SK-N-SH (cell line): ENCODE data around the gene ADGRL3. TPM values are rescaled to one million over a fixed set of nuclear protein-coding genes. Genes with fewer than 3 reads are reported as not detected.

Source experiments
- CTCF ChIA-PET: fragments of 300-600, 350-600 bp; formaldehyde crosslinking; extraction: SDS; loops from one replicate; lab custom pipeline; 2021; lab: Yijun Ruan, JAX
- POLR2A ChIA-PET: fragments of 350-600 bp; sonication (Branson Sonifier 250); formaldehyde crosslinking; extraction: SDS; loops from one replicate; lab custom pipeline; 2020; ENCODE audit warnings: antibody characterized with exemption, inconsistent platforms; lab: Yijun Ruan, JAX
- DNase-seq: peaks from one replicate; pipeline ENCODE4 v3.0.0; 2012
- H2AFZ ChIP-seq: fragments of 200-600 bp; sonication (generic); 2 replicates; pipeline ENCODE4 v1.8.1; 2016; ENCODE audit warnings: antibody characterized with exemption, mild to moderate bottlenecking, low read depth
- H3F3A ChIP-seq: fragments of 200-600 bp; sonication (generic); replicated peaks from 2 replicates; pipeline ENCODE3; 2016; ENCODE audit warnings: antibody characterized with exemption, mild to moderate bottlenecking; ENCODE audit not compliant: insufficient read depth
- H3K27ac ChIP-seq, 2 experiments: fragments of 200-500 bp in 1 of 2; fragments of 200-600 bp in 1 of 2; sonication (Bioruptor generic) in 1 of 2; sonication (generic), shearing (Covaris generic) in 1 of 2; 2 replicates each; pipeline versions ENCODE4 v1.5.1 to v1.6.1; 2014 to 2016; ENCODE audit warnings: low read depth in 2 of 2, inconsistent platforms in 1 of 2, low read length in 1 of 2, mild to moderate bottlenecking in 1 of 2, mixed read lengths in 1 of 2
- H3K27me3 ChIP-seq: fragments of 200-600 bp; sonication (generic), shearing (Covaris generic); 2 replicates; pipeline ENCODE4 v1.6.1; 2016; ENCODE audit warnings: mixed run types; ENCODE audit not compliant: insufficient read depth
- H3K36me3 ChIP-seq, 2 experiments: fragments of 200-500 bp in 1 of 2; fragments of 200-600 bp in 1 of 2; sonication (Bioruptor generic) in 1 of 2; sonication (generic) in 1 of 2; replicated peaks in 1 of 2; 2 replicates each; pipeline versions ENCODE3 to v1.5.1; 2014 to 2016; ENCODE audit warnings: low read length in 1 of 2, mild to moderate bottlenecking in 1 of 2; ENCODE audit not compliant: insufficient read depth in 2 of 2, control insufficient read depth in 1 of 2
- H3K4me1 ChIP-seq, 2 experiments: fragments of 200-500 bp in 1 of 2; fragments of 200-600 bp in 1 of 2; sonication (Bioruptor generic) in 1 of 2; sonication (generic), shearing (Covaris generic) in 1 of 2; 2 replicates each; pipeline versions ENCODE4 v1.5.1 to v1.6.1; 2014 to 2016; ENCODE audit warnings: low read depth in 1 of 2, low read length in 1 of 2, mixed run types in 1 of 2; ENCODE audit not compliant: insufficient read depth in 2 of 2, control insufficient read depth in 1 of 2
- H3K4me2 ChIP-seq: fragments of 200-600 bp; sonication (generic), shearing (Covaris generic); 2 replicates; pipeline ENCODE4 v1.6.1; 2017; ENCODE audit warnings: mixed run types
- H3K4me3 ChIP-seq, 2 experiments: fragments of 200-500 bp in 1 of 2; fragments of 200-600 bp in 1 of 2; sonication (Bioruptor generic) in 1 of 2; sonication (generic), shearing (Covaris generic) in 1 of 2; 2 replicates each; pipeline versions ENCODE4 v1.5.1 to v1.8.1; 2014 to 2016; ENCODE audit warnings: low read depth in 2 of 2, inconsistent platforms in 1 of 2, low read length in 1 of 2, mild to moderate bottlenecking in 1 of 2, mixed read lengths in 1 of 2, moderate library complexity in 1 of 2
- H3K79me2 ChIP-seq: fragments of 200-600 bp; sonication (generic); 2 replicates; pipeline ENCODE4 v1.8.1; 2017; ENCODE audit warnings: mild to moderate bottlenecking; ENCODE audit not compliant: insufficient read depth
- H3K9ac ChIP-seq: fragments of 200-600 bp; sonication (generic); 2 replicates; pipeline ENCODE4 v1.6.1; 2017; ENCODE audit warnings: mixed run types
- H3K9me2 ChIP-seq: fragments of 200-600 bp; sonication (generic); 2 replicates; pipeline ENCODE4 v1.6.1; 2017; ENCODE audit warnings: mixed run types
- H3K9me3 ChIP-seq: fragments of 200-600 bp; sonication (generic); 2 replicates; pipeline ENCODE4 v1.6.1; 2017; ENCODE audit warnings: mixed run types, mild to moderate bottlenecking, moderate library complexity
- H4K20me1 ChIP-seq: fragments of 200-600 bp; sonication (generic); 2 replicates; pipeline ENCODE4 v1.6.1; 2017; ENCODE audit warnings: mild to moderate bottlenecking, mixed run types; ENCODE audit not compliant: insufficient read depth
- ELF1 ChIP-seq: IDR thresholded peaks from 2 replicates; pipeline ENCODE4 v1.4.0; 2012
- EZH2phosphoT487 ChIP-seq: fragments of 200-600 bp; sonication (generic); IDR thresholded peaks from 2 replicates; pipeline ENCODE4 v1.6.1; 2017; ENCODE audit warnings: low read depth, mixed run types, mild to moderate bottlenecking, antibody characterized with exemption, moderate library complexity, borderline replicate concordance
- FOSL2 ChIP-seq: IDR thresholded peaks from 2 replicates; pipeline ENCODE4 v1.4.0; 2012; ENCODE audit warnings: low read depth, mild to moderate bottlenecking, moderate library complexity, borderline replicate concordance
- GABPA ChIP-seq: IDR thresholded peaks from 2 replicates; pipeline ENCODE4 v1.4.0; 2012; ENCODE audit warnings: low read depth, mild to moderate bottlenecking
- JUND ChIP-seq: IDR thresholded peaks from 2 replicates; pipeline ENCODE4 v1.4.0; 2012
- RCOR1 ChIP-seq: fragments of 150-350 bp; IDR thresholded peaks from 2 replicates; pipeline ENCODE4 v1.6.1; 2017; ENCODE audit warnings: antibody characterized with exemption, low read length
- RXRA ChIP-seq: IDR thresholded peaks from 2 replicates; pipeline ENCODE4 v1.4.0; 2012; ENCODE audit warnings: low read depth, mild to moderate bottlenecking, borderline replicate concordance
- SIN3A ChIP-seq: IDR thresholded peaks from 2 replicates; pipeline ENCODE4 v1.6.1; 2012; ENCODE audit warnings: low read depth, mild to moderate bottlenecking, low read length, moderate library complexity, borderline replicate concordance
- SMC3 ChIP-seq: IDR thresholded peaks from 2 replicates; pipeline ENCODE4 v1.6.1; 2012; ENCODE audit warnings: low read depth, low read length, improper control_type of control experiment
- USF1 ChIP-seq: IDR thresholded peaks from 2 replicates; pipeline ENCODE4 v1.4.0; 2012; ENCODE audit warnings: low read depth, borderline replicate concordance
- YY1 ChIP-seq: IDR thresholded peaks from 2 replicates; pipeline ENCODE4 v1.4.0; 2012; ENCODE audit warnings: low read depth, mild to moderate bottlenecking
- WGBS: methylation state at CpG from one replicate; pipeline ENCODE4 v1.1.6; 2017; ENCODE audit warnings: low lambda C conversion rate; 5-methylcytosine and 5-hydroxymethylcytosine counted together
- polyA plus RNA-seq, 3 experiments: library from polyadenylated mRNA; depleted of rRNA; stranded (reverse); fragments of >200 nt; gene quantifications; 2 replicates each; pipeline ENCODE4 v1.2.3, GENCODE V29; 2012

ADGRL3 gene
- polyA plus RNA-seq, 1 of the 3 experiments (the other 2 are of a cell fraction), result 0.03 TPM

GRCh38 chr4:61579786-61580185, 379.7 kb downstream of the ADGRL3 start:
- no peaks in the 10 kb centered on the region for H3K36me3 ChIP-seq
- no peaks in the 10 kb centered on the region for H4K20me1 ChIP-seq
- no peaks in the 10 kb centered on the region for H3K27me3 ChIP-seq
- POLR2A ChIA-PET, result no interaction called here
- no peak for DNase-seq
- no peak overlapping the region for H3K9ac ChIP-seq
- H3K27ac ChIP-seq, result no peak overlapping the region
- H3F3A ChIP-seq, result no peaks in the 10 kb centered on the region
- 48% methylated on average over 1 of the region's 1 CpG for WGBS
- H3K79me2 ChIP-seq, result no peaks in the 10 kb centered on the region
- H2AFZ ChIP-seq, result no peak overlapping the region
- CTCF ChIA-PET, result no interaction called here
- H3K4me2 ChIP-seq, result no peak overlapping the region
- TF ChIP-seq RCOR1 (no peak), GABPA (no peak), YY1 (no peak), SMC3 (no peak), ELF1 (no peak), RXRA (no peak)
- H3K4me1 ChIP-seq, result no peaks in the 10 kb centered on the region
- H3K4me3 ChIP-seq, result no peak overlapping the region
- H3K9me2 ChIP-seq, result no peaks in the 10 kb centered on the region
- H3K9me3 ChIP-seq, result no peaks in the 10 kb centered on the region

- TF ChIP-seq RXRA, result no peak
Measured at GRCh38 chr4:61580721-61581377, 380.7 kb downstream of the ADGRL3 start.

GRCh38 chr4:61583696-61584095, 383.6 kb downstream of the ADGRL3 start:
- CTCF ChIA-PET, result interaction anchor here (0.7 kb wide), 1 partner anchor 895 kb away, joined by 3 read pairs; no protein-coding TSS in a partner anchor
- Histone ChIP-seq H3K9ac (no peak overlapping the region), H4K20me1 (no peaks in the 10 kb centered on the region), H3K4me1 (no peaks in the 10 kb centered on the region; a peak in 1 of 4 replicates), H3K4me3 (no peak overlapping the region), H3K27ac (no peak overlapping the region)
- TF ChIP-seq JUND (peak; percentile 18; the same call in 1 of the 2 replicates), EZH2phosphoT487 (no peak), USF1 (no peak), SIN3A (no peak), FOSL2 (peak; percentile 32; the same call in 1 of the 2 replicates), RXRA (no peak)
- TF ChIP-seq, all 33 proteins: peak for 2
- H3K79me2 ChIP-seq, result no peaks in the 10 kb centered on the region
- no peaks in the 10 kb centered on the region for H3K9me2 ChIP-seq
- H2AFZ ChIP-seq, result no peak overlapping the region
- DNase-seq, result no peak
- no peaks in the 10 kb centered on the region for H3K36me3 ChIP-seq
- 6% methylated on average over 1 of the region's 1 CpG for WGBS
- H3K4me2 ChIP-seq, result no peak overlapping the region
- POLR2A ChIA-PET, result no interaction called here
- no peaks in the 10 kb centered on the region for H3K27me3 ChIP-seq
- H3K9me3 ChIP-seq, result no peaks in the 10 kb centered on the region
- H3F3A ChIP-seq, result no peaks in the 10 kb centered on the region

More at GRCh38 chr4:61580721-61581377, 380.7 kb downstream of the ADGRL3 start:
- Histone ChIP-seq H3K27me3 (no peaks in the 10 kb centered on the region), H3K36me3 (no peaks in the 10 kb centered on the region), H4K20me1 (no peaks in the 10 kb centered on the region), H3K9me2 (no peaks in the 10 kb centered on the region), H3K9ac (no peak overlapping the region), H3K4me1 (no peaks in the 10 kb centered on the region), H3K9me3 (no peaks in the 10 kb centered on the region), H3K79me2 (no peaks in the 10 kb centered on the region), H3K27ac (no peak overlapping the region), H3K4me3 (no peak overlapping the region), H3F3A (no peaks in the 10 kb centered on the region), H3K4me2 (no peak overlapping the region), H2AFZ (no peak overlapping the region)
- ChIA-PET POLR2A (no interaction called here), CTCF (no interaction called here)
- WGBS, result 47% methylated on average over 5 of the region's 5 CpGs
- DNase-seq, result no peak
